GM12892 (cell line): ENCODE data around the gene PSMD11.

Experiments used
- POLR2A ChIP-seq: IDR thresholded peaks from 2 replicates; pipeline ENCODE4 v1.6.1; 2011; ENCODE audit warnings: low read depth, low read length, control low read depth
- TAF1 ChIP-seq: IDR thresholded peaks from 2 replicates; pipeline ENCODE4 v1.6.1; 2011; ENCODE audit warnings: low read depth, mild to moderate bottlenecking, control low read depth, low read length, borderline replicate concordance

DNA sequence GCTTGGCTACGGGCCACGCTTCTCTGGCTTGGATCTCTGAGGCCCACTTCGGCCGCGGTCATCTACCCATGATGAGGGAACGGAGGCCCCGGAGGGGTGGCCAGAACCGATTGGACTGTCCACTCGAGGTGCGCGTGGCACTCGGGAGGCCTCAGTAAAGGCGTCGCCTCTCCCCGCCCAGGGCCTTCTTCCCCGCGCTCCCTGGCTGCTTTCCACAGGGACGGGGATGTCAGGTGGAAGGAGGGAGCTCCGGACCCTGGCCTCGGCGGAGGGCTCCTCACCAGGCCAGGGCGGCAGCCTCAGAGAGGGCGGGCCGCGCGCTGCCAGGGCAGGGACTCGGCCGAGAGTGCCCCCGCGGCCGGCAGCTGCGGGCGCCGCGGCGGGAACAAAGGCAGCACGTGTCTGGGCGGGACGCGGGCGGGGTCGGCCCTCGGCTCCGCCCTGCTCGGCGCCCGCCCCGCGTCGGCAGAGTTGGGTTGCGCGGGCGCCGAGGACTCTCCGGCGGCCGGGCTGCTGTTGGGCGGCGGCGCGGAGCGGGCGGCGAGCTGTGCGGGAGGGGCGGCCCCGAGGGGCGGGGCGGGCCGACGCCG, 41.9 kb downstream of the PSMD11 start:
- TF ChIP-seq TAF1 (0 out of 2 replicates have a peak, but pooled peaks have one; percentile 6), POLR2A (no peak)
